ENCODE measurements around the gene ZNF770.
"Not testable (repeated sequence)": the region's sequence is repeated elsewhere in the genome, so short reads cannot be mapped to it uniquely, and the experiment has no call there.

ZNF770 gene

DNA sequence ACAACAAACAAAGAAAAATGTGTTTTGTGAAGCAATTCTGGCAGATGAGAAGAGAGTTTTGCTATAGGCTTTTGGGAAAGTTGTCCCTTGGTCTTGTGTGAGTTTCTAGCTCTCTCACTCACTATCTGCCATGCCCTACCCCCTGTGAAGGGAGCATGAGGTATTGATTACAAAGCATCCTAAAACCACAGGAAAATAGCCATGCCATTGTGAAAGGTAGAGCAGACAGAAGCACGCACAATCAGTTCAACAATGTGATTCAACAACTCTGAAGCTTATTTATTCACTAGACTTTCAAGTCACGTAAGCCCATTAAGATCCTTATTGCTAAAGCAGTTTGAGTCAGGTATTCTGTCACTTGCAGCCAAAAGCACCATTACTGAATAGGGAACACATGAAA, 12.0 kb downstream of the ZNF770 start:
- DNase-seq: no peak

DNA sequence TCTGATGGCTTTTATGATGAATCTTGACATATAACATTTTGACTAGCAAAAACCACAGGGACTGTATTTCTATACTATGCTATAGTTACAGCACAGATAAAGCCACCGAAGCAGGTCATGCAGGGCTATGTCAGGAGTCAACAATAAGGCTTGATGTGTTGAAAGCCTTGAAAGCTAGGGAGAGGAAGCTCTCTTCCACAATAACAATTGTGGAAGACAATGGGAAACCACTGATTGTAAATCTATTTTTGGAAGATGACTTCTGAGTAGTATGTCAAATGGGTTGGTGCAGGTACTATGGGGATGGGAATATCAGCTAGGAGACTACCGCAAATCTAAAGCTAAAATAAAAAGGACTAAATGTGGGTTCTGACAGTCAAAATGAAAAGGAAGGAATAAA, 14.6 kb downstream of the ZNF770 start:
- DNase-seq: no peak

DNA sequence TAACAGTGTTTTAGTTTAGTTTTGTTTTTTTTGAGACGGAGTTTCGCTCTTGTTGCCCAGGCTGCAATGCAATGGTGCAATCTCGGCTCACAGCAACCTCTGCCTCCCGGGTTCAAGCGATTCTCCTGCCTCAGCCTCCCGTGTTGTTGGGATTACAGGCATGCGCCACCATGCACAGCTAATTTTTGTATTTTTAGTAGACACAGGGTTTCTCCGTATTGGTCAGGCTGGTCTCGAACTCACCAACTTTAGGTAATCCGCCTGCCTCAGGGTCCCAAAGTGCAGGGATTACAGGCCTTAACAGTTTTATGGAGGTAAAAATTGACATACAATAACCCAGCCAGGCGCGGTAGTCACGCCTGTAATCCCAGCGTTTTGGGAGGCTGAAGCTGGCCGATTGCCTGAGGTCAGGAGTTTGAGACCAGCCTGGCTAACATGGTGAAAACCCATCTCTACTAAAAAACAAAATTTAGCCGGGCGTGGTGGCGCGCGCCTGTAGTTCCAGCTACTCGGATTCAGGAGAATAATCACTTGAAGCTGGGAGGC, 17.9 kb downstream of the ZNF770 start:
- DNase-seq: not testable (repeated sequence)

DNA sequence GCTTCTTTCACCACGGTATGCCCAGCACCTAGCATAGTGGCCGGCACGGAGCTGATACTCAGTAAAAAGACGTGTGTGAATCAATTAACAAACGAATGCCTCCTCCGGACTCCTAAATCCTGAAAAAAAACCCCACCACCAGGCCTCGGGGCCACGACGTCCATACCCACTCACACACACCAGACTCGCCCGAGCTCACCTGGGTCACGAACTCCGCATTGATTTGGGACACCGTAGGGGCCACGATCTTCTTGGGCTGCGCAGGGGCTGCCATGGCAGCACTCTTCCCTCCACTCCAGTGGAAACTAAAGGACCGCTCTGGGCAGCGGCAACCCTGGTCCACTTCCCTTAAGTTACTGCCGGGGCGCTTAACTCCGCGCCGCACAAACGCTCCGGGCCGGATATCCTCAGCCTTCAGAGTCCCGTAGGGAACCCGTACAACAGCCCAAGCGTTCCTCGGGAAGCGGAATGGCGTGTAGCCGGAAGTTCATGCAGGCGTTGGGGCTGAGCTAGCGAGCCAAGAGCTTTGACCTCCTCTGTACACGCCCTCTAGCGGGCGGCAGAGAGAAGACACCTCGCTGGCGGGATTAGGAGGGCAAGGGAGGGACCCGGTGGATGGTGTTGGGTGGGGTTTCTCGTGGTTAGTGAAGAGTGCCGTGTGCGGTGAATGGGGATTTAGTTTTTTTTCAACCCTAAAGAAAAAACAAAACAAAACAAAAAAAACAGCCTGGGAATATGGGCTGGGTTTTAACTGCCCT, 18.6 kb downstream of the ZNF770 start, which contains the start of gene AQR:
Gene AQR, minus strand, starts transcription at position 403 of the 758 bp plus-strand sequence. Its CDS starts 129 bp downstream, at position 274.
- peak; percentile 77 to 85 (median 82) for DNase-seq

DNA sequence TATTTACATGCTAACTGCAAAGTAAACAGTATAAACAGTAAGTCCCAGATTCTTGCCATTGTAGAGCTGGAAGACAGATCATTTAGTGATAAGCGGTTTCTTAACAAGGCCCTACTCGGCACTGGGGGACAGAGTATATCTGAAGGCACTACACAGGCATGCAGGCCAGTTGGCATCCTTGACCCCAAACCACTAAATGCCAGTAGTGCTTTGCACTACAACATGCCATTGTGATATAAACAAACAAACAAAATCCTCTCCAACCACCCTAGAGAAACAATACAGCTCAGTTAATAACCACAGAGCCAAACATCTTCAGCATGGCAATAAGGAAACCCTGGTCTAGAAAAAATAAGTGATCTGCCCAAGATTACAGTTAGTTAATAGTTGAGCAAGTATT, 23.8 kb downstream of the ZNF770 start:
- DNase-seq: no peak

DNA sequence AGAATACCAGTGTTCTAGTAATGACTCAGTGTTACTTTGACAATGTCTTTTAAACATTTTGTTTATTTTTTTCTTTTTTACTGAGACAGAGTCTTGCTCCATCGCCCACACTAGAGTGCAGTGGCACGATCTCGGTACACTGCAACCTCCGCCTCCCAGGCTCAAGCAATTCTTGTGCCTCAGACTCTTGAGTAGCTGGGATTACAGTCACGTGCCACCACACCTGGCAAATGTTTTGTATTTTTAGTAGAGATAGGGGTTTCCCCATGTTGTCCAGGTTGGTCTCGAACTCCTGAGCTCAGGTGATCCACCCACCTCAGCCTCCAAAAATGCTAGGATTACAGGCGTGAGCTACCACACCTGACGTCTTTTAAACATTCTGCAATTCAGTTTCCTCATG, 34.2 kb downstream of the ZNF770 start:
- no peak for DNase-seq

DNA sequence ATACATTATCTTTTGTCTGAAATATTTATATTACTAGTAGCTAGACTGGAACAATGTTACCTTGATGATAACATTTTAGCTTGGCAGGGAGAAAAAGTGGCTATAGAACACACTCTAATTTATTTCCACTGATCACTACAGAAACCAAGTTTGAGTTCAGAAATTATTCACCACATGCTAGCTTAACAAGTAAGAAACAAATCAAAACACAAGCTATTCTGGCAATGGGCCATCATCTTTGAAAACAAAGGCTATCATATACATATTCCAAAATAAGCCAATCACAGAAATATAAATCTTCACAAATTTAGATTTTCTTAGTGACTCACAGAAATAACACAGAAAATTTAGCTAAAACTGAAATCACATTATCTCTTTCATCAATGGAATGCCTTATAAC, 35.6 kb downstream of the ZNF770 start:
- DNase-seq: no peak

DNA sequence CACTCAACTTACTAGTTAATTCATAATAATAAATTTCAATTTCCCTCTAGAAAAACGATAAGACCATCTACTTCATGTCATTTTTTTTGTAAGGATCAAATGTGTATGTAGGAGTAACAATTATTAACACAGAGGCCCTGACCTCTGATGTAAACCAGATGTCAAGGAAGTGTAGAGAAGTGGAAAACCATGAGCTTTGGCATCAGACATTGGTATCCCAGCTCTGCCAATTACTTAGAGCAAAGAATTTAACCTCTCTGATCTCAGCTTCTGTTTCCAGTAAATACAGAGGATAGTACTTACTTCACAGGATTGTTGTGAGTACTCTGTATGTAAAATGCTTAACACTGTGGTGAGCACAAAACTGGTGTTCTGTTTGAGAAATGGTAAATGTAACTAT, 36.1 kb downstream of the ZNF770 start:
- DNase-seq: no peak

DNA sequence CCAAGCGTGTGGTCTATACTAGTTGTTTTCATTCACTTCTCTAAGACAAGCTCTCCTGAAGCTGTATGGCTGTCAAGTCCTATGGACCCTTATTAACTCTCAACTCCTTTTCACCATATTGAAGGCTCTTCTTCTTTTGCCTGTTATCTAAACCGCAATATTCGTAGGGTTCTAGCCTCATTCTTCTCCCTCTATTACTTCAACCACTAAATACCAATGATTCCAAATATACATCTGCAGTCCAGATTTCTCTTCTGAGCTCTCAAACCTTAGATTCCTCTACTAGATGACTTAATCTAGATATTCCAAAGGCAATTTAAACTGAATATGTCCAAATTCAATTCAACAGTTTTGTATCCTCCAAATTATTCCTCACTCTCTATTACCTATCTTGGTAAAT, 43.2 kb downstream of the ZNF770 start:
- no peak for DNase-seq

DNA sequence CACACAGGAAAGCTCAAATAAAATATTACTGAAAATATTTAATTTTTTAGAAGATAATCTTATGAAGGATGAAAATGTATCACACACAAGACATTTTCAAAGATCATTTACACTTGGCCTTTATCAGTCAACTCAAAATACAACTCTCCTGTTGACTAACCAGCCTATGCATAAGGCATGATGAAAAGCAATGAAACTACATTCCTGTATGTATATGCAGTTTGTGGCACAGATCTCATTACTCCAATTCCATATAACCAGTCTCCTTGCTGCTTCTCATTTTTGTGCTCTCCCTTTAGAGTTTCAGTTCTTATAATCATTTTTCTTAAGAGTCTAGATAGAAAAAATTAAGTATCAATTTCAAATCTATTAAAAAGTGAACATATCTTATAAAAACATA, 44.4 kb downstream of the ZNF770 start:
- no peak for DNase-seq

DNA sequence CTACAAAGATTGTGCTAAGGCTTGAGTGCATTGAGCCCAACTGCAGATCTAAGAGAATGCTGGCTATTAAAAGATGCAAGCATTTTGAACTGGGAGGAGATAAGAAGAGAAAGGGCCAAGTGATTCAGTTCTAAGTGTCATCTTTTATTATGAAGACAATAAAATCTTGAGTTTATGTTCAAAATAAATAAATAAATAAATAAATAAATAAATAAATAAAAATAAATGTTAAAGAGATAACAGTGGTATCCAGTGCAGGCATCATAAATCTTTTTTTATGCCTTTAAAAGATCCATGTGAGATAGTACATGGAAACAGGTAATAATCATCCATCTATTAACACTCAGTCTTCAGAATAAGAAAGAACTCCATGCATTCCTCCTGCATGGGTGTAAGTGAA, 44.8 kb downstream of the ZNF770 start:
- DNase-seq: not testable (repeated sequence)

DNA sequence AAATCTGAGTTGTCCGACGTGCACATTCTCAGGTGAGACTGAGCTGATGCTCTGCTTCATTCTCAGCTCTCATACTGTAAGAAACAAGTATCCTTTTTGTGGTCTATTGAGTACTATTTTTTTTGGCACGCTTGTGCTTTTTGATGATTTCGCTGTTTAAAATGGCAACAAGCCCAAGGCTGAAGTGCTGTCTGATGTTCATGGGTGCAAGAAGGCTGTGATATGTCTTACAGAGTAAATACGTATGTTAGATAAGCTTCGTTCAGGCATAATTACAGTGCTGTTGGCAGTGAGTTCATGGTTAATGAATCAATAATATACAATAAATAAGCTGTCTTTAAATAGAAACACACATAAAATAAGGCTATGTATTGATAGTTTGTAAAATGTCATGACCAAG, 45.7 kb downstream of the ZNF770 start:
- DNase-seq: no peak

DNA sequence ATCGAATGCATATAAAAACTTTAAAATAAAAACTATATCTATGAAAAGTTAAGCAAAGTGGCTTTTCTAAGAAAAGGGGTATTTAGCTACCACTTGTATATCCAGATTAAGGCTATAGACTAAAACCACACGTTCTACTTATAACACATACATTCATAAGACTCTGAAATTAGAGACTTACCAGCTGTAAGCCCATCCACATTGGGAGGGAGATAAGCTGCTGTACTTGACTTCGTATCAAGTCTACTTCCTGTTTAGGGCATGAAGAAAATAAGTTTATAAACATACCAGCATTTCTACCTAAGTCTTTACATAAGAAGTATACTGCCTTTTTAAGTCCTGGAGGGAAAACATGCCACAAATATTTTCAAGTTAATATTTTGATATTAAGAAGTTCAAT, 46.3 kb downstream of the ZNF770 start:
- DNase-seq: no peak

DNA sequence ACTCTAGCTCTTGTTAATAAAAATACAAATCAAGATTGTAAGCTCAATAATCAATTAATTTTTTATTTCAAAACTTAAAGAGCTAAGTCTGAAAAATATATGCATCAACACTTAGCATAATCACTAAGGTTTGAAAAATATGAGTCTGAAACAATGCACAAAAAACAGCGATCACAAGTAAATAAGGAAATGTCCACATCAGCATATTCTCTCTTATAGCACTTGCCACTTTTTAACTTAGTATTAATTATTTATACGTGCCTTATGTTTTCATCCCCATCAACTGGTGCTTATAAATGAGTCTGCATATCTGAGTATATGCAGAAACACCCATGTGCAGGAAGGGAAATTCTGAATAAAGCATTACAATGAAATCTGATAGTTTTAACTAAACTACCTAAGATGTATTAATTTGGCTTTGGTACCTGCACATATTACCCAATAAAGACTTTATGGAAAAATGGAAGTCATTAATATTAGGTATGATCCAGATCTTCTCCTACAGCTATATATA, 46.8 kb downstream of the ZNF770 start:
- DNase-seq: no peak

DNA sequence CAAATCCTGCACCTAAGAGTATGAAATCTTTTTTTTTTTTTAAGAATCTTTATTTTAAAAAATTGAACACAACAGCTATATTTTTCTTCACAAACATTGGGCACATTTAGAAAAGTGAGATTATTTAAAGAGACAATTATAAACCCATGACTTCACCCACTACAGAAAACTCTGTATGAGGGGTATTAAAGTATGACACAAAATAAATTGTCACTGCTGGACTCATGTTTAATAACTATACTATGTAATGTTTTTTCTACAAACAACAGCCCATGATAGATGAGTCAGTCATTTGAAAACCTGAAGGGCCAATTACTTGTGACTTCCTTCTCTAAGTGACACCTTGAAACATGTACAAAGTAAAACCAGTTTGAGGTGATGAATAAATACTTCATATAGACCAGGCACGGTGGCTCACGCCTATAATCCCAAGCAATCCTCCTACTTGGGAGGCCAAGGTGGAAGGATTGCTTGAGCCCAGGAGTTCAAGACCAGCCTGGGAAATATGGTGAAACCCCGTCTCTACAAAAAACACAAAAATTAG, 54.6 kb downstream of the ZNF770 start:
- DNase-seq: no peak

DNA sequence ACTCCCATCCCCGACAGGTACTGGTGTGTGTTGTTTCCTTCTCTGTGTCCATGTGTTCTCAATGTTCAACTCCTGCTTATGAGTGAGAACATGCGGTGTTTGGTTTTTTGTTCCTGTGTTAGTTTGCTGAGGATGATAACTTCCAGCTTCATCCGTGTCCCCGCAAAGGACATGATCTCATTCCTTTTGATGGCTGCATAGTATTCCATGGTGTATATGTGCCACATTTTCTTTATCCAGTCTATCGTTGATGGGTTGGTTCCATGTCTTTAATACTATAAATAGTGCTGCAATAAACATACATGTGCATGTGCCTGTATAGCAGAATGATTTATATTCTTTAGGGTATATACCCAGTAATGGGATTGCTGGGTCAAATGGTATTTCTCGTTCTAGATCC, 59.7 kb downstream of the ZNF770 start:
- not testable (repeated sequence) for DNase-seq

Measured in activated naive CD4-positive, alpha-beta T cell (primary cell).